ENCODE results near the gene CD93. TPM values are rescaled to one million over a fixed set of nuclear protein-coding genes. Genes with fewer than 3 reads are reported as not detected.

The CD93 gene
- total RNA-seq (2021; fragmentation: NEBNext Ultra II Directional; extraction: Animal tissue kit (Norgen Biotek cat#: 25700)): 0.07 TPM in 1 of 2 replicates, not detected in the other
- polyA plus RNA-seq (2011; rRNA removed): under 0.01 and 0.02 TPM in 2 replicates
- polyA plus RNA-seq (2011; cell fraction: cytosol; rRNA removed): 0.01 TPM
- 0.03 TPM for polyA plus RNA-seq (2011; cell fraction: nucleus; rRNA removed)
- 0.03 to 0.04 TPM (median 0.03 TPM) in 3 of 4 replicates, not detected in the other for polyA plus RNA-seq (2012, experiment 1 of 2)
- polyA plus RNA-seq (2012, experiment 2 of 2): not detected
- 0.08 TPM for polyA plus RNA-seq (2013, experiment 1 of 2)
- 0.07 TPM for polyA plus RNA-seq (2013, experiment 2 of 2)
- 0.02 and 0.03 TPM in 2 replicates for polyA minus RNA-seq (2011; rRNA and poly(A)+ RNA removed)
- polyA minus RNA-seq (2011; cell fraction: cytosol; rRNA and poly(A)+ RNA removed): not detected
- polyA minus RNA-seq (2011; cell fraction: nucleus; rRNA and poly(A)+ RNA removed): not detected
- long read RNA-seq, experiment 1, partial matches to known transcripts: 0 of 1 reads
- long read RNA-seq, experiment 1, other reads (novel, unspliced or antisense): 1 of 1 reads
- long read RNA-seq, experiment 2: 0 reads

- no peak within 1 kb of the TSS for H2AFZ ChIP-seq (ENCODE audit: low read length)
- WGBS, 2 experiments (ENCODE audit: extremely low coverage in 1 of 2, insufficient coverage in 1 of 2, insufficient read length in 1 of 2, insufficient replicate concordance in 2 of 2, low coverage in 1 of 2, low lambda C conversion rate in 2 of 2, missing lambda C conversion rate in 1 of 2): 91% methylated on average over 28 of the region's 28 CpGs; no CpG with 5 or more reads in 1 of the 2 experiments
- no peak within 1 kb of the TSS for H4K5ac ChIP-seq (ENCODE audit: insufficient read length, low read depth, low read length)
- H3K36me3 ChIP-seq (ENCODE audit: control insufficient read depth in 2 of 4, insufficient read depth in 4 of 4, low read length in 3 of 4): no peaks in the 10 kb centered on the region
- no peaks in the 10 kb centered on the region for H3K23me2 ChIP-seq (ENCODE audit: low read depth, low read length)
- H3K4ac ChIP-seq (replicated peaks; ENCODE audit: insufficient read length, low read depth, low read length): no peak within 1 kb of the TSS
- H3K79me1 ChIP-seq (ENCODE audit: low read depth, low read length): no peaks in the 10 kb centered on the region
- no peak within 1 kb of the TSS for H2BK120ac ChIP-seq (replicated peaks; ENCODE audit: low read depth, low read length)
- no peak within 1 kb of the TSS for H3K9ac ChIP-seq (replicated peaks in 1 of 4; ENCODE audit: extremely low read depth in 1 of 4, low read depth in 3 of 4, low read length in 3 of 4)
- H2BK20ac ChIP-seq (ENCODE audit: low read length): no peak within 1 kb of the TSS
- no peak within 1 kb of the TSS for H3K18ac ChIP-seq (ENCODE audit: extremely low read depth, low read length)
- no peak within 1 kb of the TSS for H3K23ac ChIP-seq (ENCODE audit: insufficient read length)
- H4K20me1 ChIP-seq (replicated peaks in 1 of 2; ENCODE audit: control insufficient read depth in 1 of 2, insufficient read depth in 2 of 2, low read length in 2 of 2): no peaks in the 10 kb centered on the region
- H4K8ac ChIP-seq (ENCODE audit: extremely low read depth, insufficient read depth, low read length): no peak within 1 kb of the TSS; the same call in 1 of the 2 replicates
- no peak within 1 kb of the TSS for H3K56ac ChIP-seq (replicated peaks; ENCODE audit: insufficient read length, low read depth, low read length)
- peak within 1 kb of the TSS; percentile 67 for H4K91ac ChIP-seq (replicated peaks; ENCODE audit: insufficient read length, low read length)
- no peak within 1 kb of the TSS for H3K27ac ChIP-seq (ENCODE audit: low read depth, low read length)
- no peak within 1 kb of the TSS for H3K4me2 ChIP-seq (ENCODE audit: insufficient read depth in 1 of 2, low read depth in 2 of 2, low read length in 2 of 2)
- no peaks in the 10 kb centered on the region for H3K79me2 ChIP-seq (ENCODE audit: control insufficient read depth in 1 of 2, insufficient read depth in 2 of 2, low read length in 2 of 2)
- H2BK15ac ChIP-seq (ENCODE audit: low read length): no peak within 1 kb of the TSS
- H3K4me1 ChIP-seq (replicated peaks in 1 of 4; ENCODE audit: control insufficient read depth in 3 of 4, insufficient read depth in 4 of 4, low read length in 3 of 4): peaks cover 0 to 7% (median 2%) of the 10 kb centered on the region in 4 experiments; a peak in 2 of 7 replicates
- CTCF ChIA-PET (ENCODE audit: partially characterized antibody): interaction anchor here (0.7 to 1.6 kb wide), 9 partner anchors 10 to 255 kb away, joined by 3 to 5 read pairs (median 3); no protein-coding TSS in a partner anchor
- H3K14ac ChIP-seq (ENCODE audit: insufficient read length): no peak within 1 kb of the TSS
- H3K4me3 ChIP-seq (ENCODE audit: extremely low read depth in 1 of 4, insufficient read depth in 2 of 4, low read depth in 3 of 4, low read length in 4 of 4): no peak within 1 kb of the TSS
- peak within 1 kb of the TSS; percentile 55; the same call in 1 of the 2 replicates for H2BK12ac ChIP-seq (ENCODE audit: low read depth, low read length)
- DNase-seq (ENCODE audit: low read depth in 1 of 2, low spot score in 2 of 2): no peak
- H3K27me3 ChIP-seq (replicated peaks in 1 of 4; ENCODE audit: control insufficient read depth in 3 of 4, extremely low read depth in 1 of 4, insufficient read depth in 3 of 4, low read length in 3 of 4): no peaks in the 10 kb centered on the region
- H2AK5ac ChIP-seq (ENCODE audit: low read depth, low read length): no peak within 1 kb of the TSS
- POLR2A ChIA-PET (ENCODE audit: partially characterized antibody): interaction anchor here (0.7 kb wide), 1 partner anchor 11 kb away, joined by 3 read pairs; no protein-coding TSS in a partner anchor
- H2BK5ac ChIP-seq (ENCODE audit: low read depth, low read length): no peak within 1 kb of the TSS
- FAIRE-seq: no peak
- no peaks in the 10 kb centered on the region for H3K9me3 ChIP-seq (ENCODE audit: insufficient read depth in 2 of 2, low read depth in 1 of 2, low read length in 1 of 2)
- no peak for TF ChIP-seq SP4 (IDR thresholded peaks at IDR 0.05; ENCODE audit: low read length)
- TF ChIP-seq CHD2 (IDR thresholded peaks at IDR 0.05; ENCODE audit: low read length): no peak
- no peak for TF ChIP-seq TEAD4 (IDR thresholded peaks at IDR 0.05; ENCODE audit: low read depth, low read length)
- no peak for TF ChIP-seq BRCA1 (IDR thresholded peaks at IDR 0.05; ENCODE audit: low read depth, low read length)
- no peak for TF ChIP-seq HDAC2 (IDR thresholded peaks at IDR 0.05; ENCODE audit: borderline replicate concordance in 1 of 2, low read depth in 2 of 2, low read length in 2 of 2)
- TF ChIP-seq YY1 (IDR thresholded peaks at IDR 0.05; ENCODE audit: low read depth, low read length): no peak
- TF ChIP-seq ATF2 (IDR thresholded peaks at IDR 0.05; ENCODE audit: low read length): no peak
- no peak for TF ChIP-seq SP1 (IDR thresholded peaks at IDR 0.05; ENCODE audit: low read depth, low read length)
- TF ChIP-seq SUZ12 (IDR thresholded peaks at IDR 0.05; ENCODE audit: low read length): no peak
Measured at GRCh38 chr20:23086056-23086566, at the start of gene CD93. CD93 (minus strand) TSS chr20:23086324; CDS start chr20:23086192, 132 bp downstream.

All from H1 (cell line).